Measurements from ENCODE around the gene SPG11.
"Not testable (repeated sequence)": the region's sequence is repeated elsewhere in the genome, so short reads cannot be mapped to it uniquely, and the experiment has no call there.

SPG11 gene

DNA sequence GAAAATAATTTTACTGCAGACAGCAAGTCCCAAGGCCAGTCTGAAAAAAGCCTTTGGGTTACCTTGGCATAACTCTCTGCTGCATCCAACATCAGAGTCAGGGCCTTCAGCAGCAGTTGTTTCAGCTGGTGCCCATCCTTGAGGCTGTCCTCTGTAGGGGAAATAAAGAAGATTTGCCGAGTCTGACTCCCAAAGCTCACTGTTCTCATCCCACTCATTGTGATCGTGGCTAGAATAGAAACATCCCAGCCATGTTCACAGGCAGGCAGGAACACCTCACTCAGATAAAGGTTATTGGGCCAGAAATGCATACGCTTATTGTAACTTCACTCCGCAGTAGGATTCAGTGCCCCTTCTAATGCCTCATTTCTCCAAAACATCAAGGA is 97.3 kb downstream of the SPG11 start:
- in situ Hi-C loops (cut with HindIII; ENCODE audit: low sequenced_read_pairs): no loop called here

DNA sequence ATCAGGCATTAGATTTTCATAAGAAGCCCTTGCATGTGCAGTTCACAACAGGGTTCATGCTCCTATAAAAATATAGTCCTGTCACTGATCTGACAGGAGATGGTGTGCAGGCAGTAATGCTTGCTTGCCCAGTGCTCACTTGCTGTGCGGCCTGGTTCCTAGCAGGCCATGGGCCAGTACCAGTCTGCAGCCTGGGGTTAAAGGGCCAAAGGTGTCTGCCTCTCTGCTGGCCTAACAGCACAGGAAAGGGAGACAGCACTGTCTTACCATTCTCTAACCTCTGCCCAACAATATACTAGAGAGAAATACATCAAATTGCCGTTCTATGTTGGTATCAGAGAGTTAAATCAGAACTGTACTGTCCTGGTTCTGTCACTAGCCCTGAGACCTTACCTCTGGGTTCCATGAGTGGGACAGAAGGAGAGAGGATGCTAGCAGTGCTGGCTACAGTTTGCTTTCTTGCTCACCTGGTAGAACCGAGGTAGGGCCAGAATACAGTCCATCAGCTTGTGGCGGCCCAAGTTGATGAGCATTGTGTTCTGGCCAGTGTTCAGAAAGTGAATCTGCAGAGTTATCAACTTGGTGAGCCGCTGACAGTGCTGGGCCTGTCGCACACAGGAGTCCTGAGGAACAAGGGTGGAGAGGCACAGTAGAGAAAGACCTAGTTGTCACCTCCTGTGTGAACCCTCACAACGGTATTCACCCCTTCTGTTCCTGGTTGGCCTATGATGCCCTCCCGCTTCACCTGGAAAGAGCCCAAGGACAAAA is 97.9 kb downstream of the SPG11 start:
- in situ Hi-C loops (cut with HindIII; ENCODE audit: low sequenced_read_pairs): no loop called here

GRCh38 chr15:44560926-44561325 is 102.5 kb downstream of the SPG11 start:
- in situ Hi-C loops (cut with HindIII; ENCODE audit: low sequenced_read_pairs): not testable (repeated sequence)

DNA sequence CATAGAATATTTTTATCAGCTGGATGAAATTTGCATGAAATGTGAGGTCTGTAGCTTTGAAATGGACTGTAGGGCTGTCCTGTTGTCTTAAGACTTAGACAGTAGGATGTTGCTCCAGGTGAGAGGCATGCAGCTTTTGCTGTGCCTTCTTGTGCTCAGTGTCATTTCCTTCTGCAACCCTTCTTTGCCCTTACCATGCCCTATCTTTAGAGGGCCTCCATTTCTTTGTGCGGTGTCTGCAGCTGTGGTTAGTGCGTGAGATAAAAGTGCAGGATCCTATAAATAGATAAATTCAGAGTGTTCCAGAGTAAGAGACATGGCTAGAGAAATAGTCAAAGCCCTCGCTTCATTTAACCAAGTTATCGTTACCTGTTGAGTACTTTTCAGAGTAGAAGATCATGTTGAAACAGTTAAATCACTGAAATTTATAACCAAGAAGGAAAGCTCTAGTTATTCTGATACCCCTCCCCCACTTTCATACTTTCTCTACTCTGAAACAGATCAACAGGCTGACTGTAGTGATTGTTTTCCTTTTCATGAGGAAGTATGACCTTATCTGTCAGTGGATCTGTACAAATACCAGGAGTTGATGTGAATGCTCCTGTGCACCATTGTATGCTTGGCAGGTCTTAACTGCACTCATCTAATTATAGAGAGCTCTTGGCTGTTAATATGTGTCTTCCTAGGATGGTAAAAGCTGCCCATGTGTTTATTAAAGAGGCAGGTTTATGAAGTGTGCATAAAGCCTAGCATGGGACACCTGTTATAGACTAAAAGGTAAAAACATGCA is 108.3 kb downstream of the SPG11 start:
- in situ Hi-C loops (cut with HindIII; ENCODE audit: low sequenced_read_pairs): no loop called here

GRCh38 chr15:44550734-44551133 is 112.7 kb downstream of the SPG11 start:
- in situ Hi-C loops (cut with HindIII; ENCODE audit: low sequenced_read_pairs): no loop called here

DNA sequence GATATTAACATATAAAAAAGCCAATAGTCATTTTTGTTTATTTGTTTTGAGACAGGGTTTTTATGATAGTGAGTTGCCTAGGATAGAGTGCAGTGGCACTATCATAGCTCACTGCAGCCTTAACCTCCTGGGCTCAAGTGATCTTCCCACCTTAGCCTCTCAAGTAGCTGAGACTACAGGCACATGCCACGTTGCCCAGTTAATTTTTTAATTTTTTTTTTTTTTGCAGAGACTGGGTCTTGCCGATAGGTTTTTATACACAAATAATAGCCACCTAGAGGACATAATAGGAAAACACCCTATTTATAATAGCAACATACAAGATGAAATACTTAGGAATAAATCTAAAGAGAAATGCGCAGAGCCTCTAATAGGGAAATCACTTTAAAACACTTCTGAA is 113.2 kb downstream of the SPG11 start:
- in situ Hi-C loops (cut with HindIII; ENCODE audit: low sequenced_read_pairs): no loop called here

DNA sequence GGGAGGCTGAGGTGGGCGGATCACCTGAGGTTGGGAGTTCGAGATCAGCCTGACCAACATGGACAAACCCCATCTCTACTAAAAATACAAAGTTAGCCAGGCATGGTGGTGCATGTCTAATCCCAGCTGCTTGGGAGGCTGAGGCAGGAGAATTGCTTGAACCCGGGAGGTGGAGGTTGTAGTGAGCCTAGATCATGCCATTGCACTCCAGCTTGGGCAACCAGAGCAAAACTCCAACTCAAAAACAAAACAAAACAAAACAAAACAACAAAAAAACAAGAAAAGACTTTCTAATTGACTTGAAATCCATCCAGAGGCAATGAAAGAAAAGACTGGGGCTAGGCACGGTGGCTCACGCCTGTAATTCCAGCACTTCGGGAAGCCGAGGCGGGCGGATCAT is 114.3 kb downstream of the SPG11 start:
- in situ Hi-C loops (cut with HindIII; ENCODE audit: low sequenced_read_pairs): not testable (repeated sequence)

DNA sequence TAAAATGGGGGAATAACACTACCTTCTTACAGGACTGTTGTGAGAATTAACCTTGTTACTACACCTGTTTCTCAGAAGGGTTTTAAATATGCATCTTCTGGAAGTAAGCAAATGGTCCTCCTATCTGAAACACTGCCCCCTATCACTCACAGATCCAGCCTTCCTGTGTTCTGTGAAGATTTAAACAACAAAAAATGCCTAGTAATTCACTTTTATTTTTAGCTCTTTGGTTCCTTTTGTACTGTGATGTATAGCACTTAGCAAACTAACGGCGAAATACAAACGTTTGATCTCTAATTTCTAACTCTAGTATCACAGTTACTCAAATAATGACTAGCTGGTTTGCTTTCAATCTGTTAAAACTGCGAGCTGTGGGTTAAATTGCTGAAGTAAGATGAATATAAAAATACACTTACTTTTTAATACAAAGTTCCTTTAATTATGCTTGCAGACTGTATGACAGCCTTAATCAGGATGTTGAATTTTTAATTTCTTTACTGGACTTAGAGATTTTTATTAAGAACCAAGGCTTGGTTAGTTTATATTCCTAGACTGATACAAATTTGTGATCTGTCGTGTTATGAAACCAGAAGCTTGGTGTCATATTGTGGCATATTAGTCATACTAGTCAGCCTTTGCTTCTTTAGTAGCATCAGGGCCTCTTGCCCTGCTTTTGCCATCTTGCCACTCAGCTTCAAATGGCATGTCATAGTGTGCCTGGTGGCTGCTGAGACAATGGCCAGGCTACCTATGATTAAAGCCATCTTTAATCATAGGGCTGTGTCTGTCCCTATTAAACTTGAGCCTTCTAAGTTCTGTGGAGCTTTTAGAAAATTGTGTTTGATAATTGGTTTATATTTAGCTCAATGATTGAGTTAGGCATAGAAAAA is 117.3 kb downstream of the SPG11 start:
- in situ Hi-C loops (cut with HindIII; ENCODE audit: low sequenced_read_pairs): no loop called here

GRCh38 chr15:44544745-44545144 is 118.7 kb downstream of the SPG11 start:
- in situ Hi-C loops (cut with HindIII; ENCODE audit: low sequenced_read_pairs): not testable (repeated sequence)

DNA sequence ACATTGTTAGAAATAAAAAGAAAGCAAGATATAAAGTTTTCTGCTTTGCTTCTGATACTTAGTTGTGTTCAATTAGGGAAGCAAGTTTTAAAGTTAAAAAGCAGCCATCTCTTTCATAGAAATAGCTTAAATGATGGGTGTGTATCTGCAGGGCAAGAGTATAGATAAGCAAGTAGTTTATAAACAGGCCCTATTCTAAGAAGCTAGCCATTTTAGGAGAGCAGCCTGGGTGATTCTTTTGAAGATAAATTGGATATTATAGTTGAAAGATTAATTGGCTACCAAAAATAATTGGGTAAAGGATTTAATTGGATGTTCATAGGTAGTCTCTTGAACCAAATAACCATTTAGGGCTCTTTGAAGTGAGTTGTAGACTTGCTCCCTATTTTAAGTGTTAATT is 120.9 kb downstream of the SPG11 start:
- in situ Hi-C loops (cut with HindIII; ENCODE audit: low sequenced_read_pairs): no loop called here

DNA sequence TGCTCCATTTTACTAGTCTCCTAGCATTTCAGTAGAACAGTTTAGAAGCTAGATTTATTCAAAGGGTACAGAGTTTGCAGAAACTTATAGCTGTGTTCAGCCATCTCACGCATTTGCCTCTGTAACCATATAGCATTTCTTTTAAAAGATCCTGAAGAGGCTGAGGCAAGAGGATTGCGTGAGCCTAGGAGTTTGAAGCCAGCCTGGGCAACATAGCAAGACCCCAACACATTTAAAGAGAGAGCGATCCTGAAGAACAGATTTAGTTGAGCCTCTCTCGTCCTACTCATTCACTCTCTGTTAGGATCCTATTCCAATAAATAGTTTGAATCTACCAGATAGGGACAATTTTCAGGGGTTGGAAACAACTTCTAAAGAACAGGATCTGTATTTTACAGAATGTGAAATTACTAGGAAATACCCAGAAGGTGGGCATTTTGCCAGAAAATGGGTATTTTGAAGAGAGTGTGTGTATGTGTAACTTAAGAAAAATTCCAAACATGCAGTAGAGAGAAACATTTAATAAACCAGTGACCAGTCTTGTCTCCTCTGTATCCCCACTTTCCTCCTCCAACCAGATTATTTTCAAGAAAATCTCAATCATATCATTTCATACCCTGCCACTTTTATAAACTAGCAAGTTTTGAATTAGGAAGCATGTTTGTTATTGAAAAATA is 122.0 kb downstream of the SPG11 start:
- in situ Hi-C loops (cut with HindIII; ENCODE audit: low sequenced_read_pairs): no loop called here

GRCh38 chr15:44537735-44538240 is 125.7 kb downstream of the SPG11 start:
- in situ Hi-C loops (cut with HindIII; ENCODE audit: low sequenced_read_pairs): no loop called here

- in situ Hi-C loops (cut with HindIII; ENCODE audit: low sequenced_read_pairs): no loop called here
These were observed 126.3 kb downstream of the SPG11 start, which contains the start of gene EIF3J for GRCh38 chr15:44536962-44537734. Gene EIF3J, plus strand, starts transcription at chr15:44537147. Its CDS starts 48 bp downstream, at chr15:44537195.

DNA sequence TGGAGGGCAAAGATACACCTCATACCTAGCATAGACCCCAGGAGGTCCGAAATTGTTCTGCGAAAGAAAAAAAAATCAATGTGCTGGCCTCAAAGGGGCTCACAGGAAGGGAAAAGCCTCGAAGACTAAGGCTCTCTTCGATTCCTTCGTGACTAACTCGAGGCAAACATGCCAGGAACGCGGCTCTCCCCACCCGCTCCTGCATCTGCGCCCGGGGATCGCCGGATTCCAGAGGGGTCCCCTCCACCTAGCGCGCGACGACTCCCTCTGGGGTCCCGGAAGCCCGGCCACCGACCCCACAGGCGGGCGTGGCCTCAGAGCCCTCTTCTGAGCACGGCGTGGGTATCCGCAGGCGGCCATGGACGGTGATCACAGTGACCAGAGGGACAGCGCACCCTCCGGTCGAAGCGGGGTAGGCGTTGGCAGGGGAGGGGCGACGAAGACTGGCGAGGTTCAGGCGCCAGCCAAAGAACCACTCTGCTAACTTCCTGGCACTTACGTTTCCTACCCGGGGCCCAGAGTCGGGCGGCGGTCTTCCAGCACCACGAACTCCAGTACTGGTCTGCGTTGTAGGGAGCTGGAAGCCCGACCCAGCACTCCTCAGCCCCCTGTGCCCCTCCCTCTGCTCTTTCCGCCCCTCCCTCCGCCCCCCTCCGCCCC is 127.0 kb downstream of the SPG11 start:
- in situ Hi-C loops (cut with HindIII; ENCODE audit: low sequenced_read_pairs): no loop called here

- in situ Hi-C loops (cut with HindIII; ENCODE audit: low sequenced_read_pairs): no loop called here
These were observed 127.8 kb downstream of the SPG11 start for GRCh38 chr15:44535523-44536301.

DNA sequence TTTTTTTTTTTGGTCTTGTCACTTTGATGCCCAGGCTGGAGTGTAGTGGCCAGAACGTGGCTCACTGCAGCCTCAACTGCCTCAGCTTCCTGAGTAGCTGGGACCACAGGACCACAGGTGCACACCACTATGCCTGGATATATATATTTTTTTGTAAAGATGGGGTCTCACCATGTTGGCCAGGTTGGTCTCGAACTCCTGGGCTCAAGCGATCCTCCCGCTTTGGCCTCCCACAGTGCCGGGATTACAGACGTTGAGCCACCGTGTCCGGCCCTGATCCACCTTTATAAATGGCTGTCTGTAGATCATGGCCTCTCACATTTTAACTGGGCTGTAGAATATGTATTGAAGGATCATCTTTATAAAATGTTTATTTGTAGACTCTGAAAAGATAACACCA is 128.4 kb downstream of the SPG11 start:
- in situ Hi-C loops (cut with HindIII; ENCODE audit: low sequenced_read_pairs): no loop called here

- in situ Hi-C loops (cut with HindIII; ENCODE audit: low sequenced_read_pairs): no loop called here
These were observed 130.8 kb downstream of the SPG11 start for GRCh38 chr15:44532689-44533088.

DNA sequence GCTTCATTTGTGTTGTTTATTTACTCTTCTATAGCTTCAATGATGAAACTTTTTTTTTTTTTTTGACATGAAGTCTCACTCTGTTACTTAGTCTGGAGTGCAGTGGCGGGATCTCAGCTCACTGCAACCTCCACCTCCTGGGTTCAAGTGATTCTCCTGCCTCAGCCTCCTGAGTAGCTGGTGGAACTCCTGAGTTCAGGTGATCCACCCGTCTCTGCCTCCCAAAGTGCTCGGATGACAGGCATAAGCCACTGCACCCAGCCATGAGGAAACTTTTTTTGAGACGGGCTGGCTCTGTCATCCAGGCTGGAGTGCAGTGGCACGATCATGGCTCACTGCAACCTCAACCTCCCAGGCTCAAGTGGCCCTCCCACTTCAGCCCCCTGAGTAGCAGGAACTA is 131.2 kb downstream of the SPG11 start:
- in situ Hi-C loops (cut with HindIII; ENCODE audit: low sequenced_read_pairs): not testable (repeated sequence)

All from DLD1 (cell line).